Activated T-cell treated with anti-CD3 and anti-CD28 coated beads, Interleukin-2, amount 50 U/mL, for 1 hour (primary cell): ENCODE results near the gene AHI1.
"Not testable (repeated sequence)": the region's sequence is repeated elsewhere in the genome, so short reads cannot be mapped to it uniquely, and the experiment has no call there.

ENCODE experiments used
- DNase-seq: peaks from one replicate; pipeline ENCODE4 v3.0.0-alpha.2; 2020

Gene AHI1

DNA sequence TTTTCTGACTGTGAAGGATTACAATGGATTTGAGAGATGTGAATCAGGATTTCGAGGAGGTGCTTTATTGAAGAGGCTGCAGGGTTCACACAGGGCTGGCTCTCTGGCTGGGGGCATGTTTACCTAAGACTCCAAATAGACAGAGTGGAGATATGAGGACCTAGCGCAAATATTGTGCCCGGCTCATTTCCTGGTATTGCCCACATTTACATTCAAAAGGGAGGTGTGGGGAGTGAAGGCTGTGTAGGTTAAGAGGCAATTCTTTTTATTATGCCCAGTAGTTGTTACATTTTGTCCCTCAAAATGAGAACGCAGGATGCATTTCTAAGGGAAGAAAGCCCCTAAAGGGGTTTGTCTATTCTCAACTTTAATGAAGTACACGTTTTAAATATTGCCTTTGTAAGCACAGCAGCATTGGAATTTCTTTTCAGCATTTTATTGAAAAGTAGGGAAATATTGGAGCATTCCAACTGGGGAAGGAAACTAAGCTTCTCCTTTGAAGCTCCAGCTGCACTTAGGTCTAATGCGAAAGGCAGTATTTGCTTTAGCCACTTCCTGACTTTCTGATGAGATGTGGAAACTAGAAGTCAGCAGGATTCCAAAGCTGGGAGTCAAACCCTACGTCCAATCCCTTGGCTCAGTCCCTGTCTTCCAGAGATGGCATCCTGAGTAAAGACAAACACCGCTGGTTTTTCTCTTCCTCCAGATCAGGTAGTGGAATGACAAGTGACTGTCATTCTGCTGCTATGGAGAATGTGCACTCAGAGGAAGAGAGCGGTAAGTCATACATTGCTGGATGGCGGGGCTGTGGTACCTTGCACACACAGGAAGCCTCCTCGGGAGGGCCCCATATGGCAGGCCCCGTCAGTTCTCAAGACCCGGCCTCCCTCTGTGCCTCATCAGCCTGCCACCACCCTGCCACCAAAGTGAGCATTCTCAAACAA lies 245.8 kb downstream of the AHI1 start:
- no peak for DNase-seq

DNA sequence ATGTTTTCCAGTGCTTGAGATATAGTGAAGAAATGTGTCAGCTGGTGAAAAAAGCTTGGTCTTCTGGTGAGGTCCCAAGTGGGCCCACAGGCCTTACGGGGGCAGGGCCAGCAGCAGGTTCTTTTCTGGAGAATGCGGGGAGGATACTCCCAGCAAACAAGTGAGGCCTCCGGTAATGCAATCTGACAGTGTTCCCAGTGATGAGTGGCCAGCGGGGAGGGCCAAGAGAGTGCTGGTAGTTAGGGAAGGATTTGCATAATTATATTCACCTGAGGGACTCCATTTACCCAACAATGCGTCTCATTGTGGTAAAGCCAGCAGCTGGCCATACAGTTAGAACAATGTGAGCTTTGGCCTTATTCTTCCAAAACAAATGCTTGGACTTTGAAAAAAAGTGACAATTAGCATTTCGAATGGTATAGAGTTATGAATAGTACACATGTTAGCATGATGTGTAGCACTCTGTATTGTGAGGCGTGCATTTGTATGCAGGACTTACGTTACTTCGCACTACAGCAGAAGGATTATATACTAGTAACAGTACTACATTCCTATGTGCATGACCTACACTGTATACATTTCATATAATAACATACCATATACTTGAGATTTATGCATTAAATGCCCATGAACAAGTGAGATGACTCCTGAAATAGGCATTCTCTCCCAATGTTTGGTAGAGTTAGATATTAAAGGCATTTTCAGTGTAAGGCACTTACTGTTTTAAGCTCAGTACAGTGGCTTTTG lies 246.6 kb downstream of the AHI1 start:
- no peak for DNase-seq

DNA sequence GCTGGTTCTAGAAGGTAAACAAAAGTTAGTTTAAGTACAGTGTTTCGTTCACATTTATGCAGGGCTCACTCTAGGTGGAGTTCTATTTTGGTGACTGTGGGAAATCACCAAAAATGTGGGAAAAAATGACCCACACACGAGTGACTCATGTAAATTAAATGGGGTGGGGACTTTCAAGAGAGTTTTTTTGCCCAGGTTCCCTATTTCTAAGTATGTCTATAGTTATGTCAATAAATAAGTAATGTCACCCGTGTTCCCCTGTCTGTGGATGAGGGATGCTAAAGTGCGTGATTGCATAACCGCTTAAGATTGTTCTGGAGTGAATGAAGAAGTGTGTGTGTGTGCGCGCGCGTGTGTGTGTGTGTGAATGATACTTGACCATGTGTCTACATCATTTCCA lies 247.3 kb downstream of the AHI1 start:
- DNase-seq, result no peak

DNA sequence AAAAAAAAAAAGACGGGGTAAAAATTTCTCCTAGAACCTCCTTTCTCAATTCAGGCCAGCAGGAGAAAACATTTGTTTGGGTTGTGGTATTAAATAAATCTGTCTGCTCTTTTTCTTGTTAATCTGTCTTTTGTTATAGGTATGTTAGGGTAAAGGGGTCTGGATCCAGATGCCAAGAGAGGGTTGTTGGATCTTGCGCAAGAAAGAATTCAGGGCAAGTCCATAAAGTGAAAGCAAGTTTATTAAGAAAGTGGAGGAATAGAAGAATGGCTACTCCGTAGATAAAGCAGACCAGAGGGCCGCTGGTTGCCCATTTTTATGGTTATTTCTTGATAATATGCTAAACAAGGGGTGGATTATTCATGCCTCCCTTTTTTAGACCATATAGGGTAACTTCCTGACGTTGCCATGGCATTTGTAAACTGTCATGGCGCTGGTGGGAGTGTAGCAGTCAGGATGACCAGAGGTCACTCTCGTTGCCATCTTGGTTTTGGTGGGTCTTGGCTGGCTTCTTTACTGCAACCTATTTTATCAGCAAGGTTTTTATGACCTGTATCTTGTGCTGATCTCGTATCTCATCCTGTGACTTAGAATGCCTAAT lies 251.0 kb downstream of the AHI1 start:
- DNase-seq, result not testable (repeated sequence)

DNA sequence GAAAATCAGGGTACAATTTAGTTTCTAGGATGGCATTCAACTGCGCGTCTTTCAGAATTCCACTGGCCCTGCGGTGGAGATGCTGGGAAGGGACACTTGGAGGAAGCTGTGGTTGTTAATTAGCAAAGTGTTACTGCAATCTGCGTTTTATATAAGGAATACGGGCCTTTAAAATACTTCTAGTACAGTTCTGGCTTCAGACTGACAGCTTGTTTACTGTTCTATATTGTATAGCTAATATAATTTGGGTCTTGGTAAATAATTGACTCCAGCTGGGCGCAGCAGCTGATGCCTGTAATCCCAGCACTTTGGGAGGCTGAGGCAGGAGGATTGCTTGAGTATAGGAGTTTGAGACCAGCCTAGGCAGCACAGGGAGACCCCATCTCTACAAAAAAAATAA lies 252.7 kb downstream of the AHI1 start:
- DNase-seq, result no peak

DNA sequence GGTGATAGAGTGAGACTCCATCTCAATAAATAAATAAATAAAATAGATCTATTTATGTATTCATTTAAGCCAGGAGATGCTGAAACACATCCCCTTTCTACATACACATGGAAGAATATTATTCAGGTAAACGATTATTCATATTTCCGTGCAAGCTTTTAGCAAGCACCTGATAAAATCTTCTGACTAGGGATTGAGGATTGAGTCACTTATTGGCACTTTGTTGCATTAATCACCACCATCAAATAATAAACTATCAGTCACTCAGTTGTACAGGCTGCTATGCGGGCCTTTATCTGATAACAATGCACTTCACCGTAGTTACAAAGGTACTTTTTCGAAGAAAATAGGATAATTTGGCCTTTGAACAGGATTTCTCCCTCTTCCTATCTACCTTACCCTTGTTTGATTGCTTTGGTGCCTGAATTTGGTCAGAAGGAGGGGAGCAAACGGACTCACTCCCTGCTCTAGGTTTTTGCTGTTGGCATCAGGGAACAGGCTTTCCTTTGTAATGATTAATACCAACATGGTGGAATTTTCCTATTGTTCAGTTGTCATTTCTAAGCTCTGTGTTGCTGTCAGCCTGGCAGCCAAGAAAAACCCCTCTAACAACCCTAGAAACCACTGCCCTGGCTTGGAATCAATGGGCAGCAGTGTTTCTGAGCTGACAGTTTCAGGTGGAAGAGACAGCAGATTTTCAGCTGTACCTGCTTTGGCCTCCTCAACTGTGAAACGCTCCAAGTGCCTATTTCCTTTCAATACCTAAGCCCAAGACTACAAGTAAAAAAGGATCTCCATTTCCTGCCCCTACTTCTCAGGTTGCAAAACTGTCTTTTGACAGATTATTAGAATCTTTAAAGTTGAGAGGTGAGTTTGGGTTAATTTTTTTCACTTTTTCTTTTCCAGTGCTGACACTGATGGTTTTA lies 253.4 kb downstream of the AHI1 start:
- DNase-seq, result no peak

- no peak for DNase-seq
These were observed 256.8 kb downstream of the AHI1 start for GRCh38 chr6:135240711-135241110.

DNA sequence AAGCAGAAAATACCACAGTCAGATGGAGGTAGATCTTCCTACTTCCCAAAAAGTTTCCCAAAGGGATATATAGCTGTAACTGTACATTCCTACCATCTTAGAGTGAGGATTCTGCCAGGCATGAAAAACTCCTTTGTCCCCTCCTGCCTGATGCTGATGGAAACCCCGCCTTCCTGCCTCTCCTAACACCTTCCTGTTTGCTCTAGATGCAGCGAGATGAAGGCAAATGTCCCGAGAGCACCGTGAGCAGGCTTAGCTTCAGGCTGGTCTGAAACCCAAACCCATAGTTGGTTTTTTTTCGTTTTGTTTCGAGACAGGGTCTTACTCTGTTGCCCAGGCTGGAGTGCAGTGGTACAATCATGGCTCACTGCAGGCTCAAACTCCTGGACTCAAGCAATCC lies 260.8 kb downstream of the AHI1 start:
- no peak for DNase-seq

DNA sequence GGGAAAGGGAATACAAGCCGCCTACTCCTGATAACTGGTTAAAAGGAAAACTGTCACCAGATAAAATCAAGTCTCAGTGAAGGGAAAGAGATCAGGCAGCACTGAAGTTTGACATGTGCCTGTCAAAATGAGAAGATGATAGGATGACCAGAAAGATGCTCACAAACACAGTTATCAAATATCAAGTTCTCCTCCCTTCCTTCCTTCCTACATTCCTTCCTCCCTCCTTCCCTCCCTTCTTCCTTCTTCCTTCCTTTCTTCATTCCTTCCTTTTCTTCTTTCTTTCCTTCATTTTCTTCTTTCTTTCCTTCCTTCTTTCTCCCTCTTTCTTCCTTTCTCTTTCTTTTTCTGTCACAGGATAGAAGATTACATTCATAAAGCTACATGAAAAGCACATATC lies 261.2 kb downstream of the AHI1 start:
- DNase-seq, result no peak

DNA sequence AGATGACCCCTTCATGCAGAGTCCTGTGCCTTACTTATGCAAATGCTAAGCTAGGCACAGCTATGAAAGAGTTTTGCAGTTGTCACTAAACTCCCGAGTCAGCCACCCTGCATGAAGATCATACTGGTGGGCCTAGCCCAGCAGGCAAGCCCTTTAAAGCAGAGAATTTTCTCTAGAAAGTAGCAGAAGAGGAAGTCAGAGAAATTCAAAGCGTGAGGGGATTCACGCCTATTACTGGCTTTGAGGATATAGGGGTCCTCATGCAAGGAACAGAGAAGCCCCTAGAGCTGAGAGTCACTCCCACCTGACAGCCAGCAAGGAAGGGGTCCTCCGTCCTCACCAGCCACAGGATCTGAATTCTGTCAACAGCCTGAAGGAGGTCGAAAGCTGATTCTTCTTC lies 261.8 kb downstream of the AHI1 start:
- no peak for DNase-seq

- no peak for DNase-seq
These were observed 263.1 kb downstream of the AHI1 start for GRCh38 chr6:135234492-135234780.

- no peak for DNase-seq
These were observed 263.7 kb downstream of the AHI1 start for GRCh38 chr6:135233686-135234491.
